Neutrophil (primary cell): ENCODE measurements around the gene COL15A1.

ENCODE experiments used
- H3K27ac ChIP-seq: fragments of 200-600 bp; sonication (generic); 2 replicates; pipeline ENCODE4 v1.5.1; 2016; ENCODE audit warnings: mild to moderate bottlenecking, moderate library complexity
- H3K27me3 ChIP-seq: fragments of 200-600 bp; sonication (generic); 2 replicates; pipeline ENCODE4 v1.6.0; 2016; ENCODE audit warnings: mild to moderate bottlenecking
- H3K36me3 ChIP-seq: fragments of 200-600 bp; sonication (generic); 2 replicates; pipeline ENCODE4 v1.5.1; 2017
- H3K4me1 ChIP-seq, 2 experiments: fragments of 200-600 bp in 1 of 2; sonication (generic) in 1 of 2; 1 replicate in 1 of 2; 2 replicates in 1 of 2; pipeline versions ENCODE4 v1.5.1 to v1.6.1; 2013 to 2016; ENCODE audit warnings: low read depth in 1 of 2, low read length in 1 of 2, mild to moderate bottlenecking in 1 of 2, moderate library complexity in 1 of 2; ENCODE audit not compliant: control insufficient read depth in 1 of 2, insufficient read depth in 1 of 2
- H3K4me3 ChIP-seq, 2 experiments: fragments of 200-600 bp in 1 of 2; sonication (generic) in 1 of 2; 1 replicate in 1 of 2; 2 replicates in 1 of 2; pipeline ENCODE4 v1.5.1; 2013 to 2016; ENCODE audit warnings: low read depth in 1 of 2, low read length in 1 of 2, mild to moderate bottlenecking in 1 of 2, moderate library complexity in 1 of 2
- H3K9me3 ChIP-seq: fragments of 200-600 bp; sonication (generic); 2 replicates; pipeline ENCODE4 v1.5.1; 2016
- CTCF ChIP-seq: fragments of 200-600 bp; sonication (generic); IDR thresholded peaks from 2 replicates; pipeline ENCODE4 v1.5.1; 2016; ENCODE audit warnings: antibody characterized with exemption

COL15A1 gene

GRCh38 chr9:99049641-99050040, 105.9 kb downstream of the COL15A1 start:
- peaks cover 0 to 4% of the 10 kb centered on the region in 2 experiments for H3K4me1 ChIP-seq
- H3K36me3 ChIP-seq, result no peaks in the 10 kb centered on the region
- no peak overlapping the region for H3K27ac ChIP-seq
- peaks cover 100% of the 10 kb centered on the region for H3K27me3 ChIP-seq
- TF ChIP-seq CTCF, result no peak
- no peaks in the 10 kb centered on the region for H3K9me3 ChIP-seq
- no peak overlapping the region for H3K4me3 ChIP-seq

DNA sequence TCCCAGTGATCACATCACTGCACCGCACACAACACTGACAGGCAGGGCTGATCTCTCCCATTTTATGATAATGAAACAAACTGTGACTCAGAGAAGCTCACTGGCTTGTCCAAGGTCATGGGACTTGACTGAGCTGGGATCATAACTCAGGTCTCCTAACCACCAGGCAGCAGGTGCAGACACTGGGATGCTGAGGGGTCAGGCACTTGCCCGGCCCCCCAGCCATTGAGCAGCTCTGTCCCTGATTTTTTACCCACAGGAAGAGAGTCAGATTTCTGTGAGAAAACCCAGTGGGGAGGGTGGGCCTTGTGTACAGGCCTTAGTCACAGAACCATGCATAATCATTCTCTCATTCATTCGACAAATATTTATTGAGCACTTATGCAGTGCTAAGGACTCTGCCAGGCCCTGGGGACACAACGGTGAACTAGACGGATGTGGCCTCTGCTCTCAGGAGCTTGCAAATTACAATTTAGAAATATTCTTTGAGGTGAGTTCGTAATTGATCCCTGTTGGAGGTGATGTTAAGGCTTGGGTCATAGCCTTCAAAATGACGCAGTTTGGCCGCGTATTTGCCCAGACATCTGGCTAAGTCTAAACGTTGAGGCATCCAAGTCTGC, 106.7 kb downstream of the COL15A1 start:
- Histone ChIP-seq H3K36me3 (no peaks in the 10 kb centered on the region), H3K27me3 (peaks cover 99% of the 10 kb centered on the region), H3K4me3 (no peak overlapping the region), H3K9me3 (no peaks in the 10 kb centered on the region), H3K4me1 (peaks cover 0 to 4% of the 10 kb centered on the region in 2 experiments), H3K27ac (no peak overlapping the region)
- no peak for TF ChIP-seq CTCF

DNA sequence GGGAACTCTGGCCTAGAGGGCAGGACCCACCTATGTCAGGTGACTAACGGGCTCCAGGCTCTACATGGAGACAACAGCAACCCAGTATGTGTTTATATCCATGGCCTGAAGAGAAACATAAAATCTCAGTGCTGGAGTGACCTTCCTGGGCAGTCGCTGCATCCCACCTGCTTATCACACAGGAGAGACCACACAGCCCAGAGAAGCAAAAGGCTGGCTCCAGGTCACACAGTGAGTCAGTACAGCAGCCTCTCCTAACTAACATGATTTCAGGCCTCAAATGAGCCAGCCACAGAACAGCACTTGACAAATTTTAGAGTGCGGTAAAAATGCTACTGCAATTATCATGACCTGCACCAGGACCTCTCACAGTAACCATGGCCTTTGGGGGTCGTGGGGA, 107.2 kb downstream of the COL15A1 start:
- H3K4me1 ChIP-seq, result peaks cover 0 to 4% of the 10 kb centered on the region in 2 experiments
- H3K27ac ChIP-seq, result no peak overlapping the region

GRCh38 chr9:99051406-99051805, 107.7 kb downstream of the COL15A1 start:
- TF ChIP-seq CTCF, result no peak
- Histone ChIP-seq H3K4me3 (no peak overlapping the region), H3K27ac (no peak overlapping the region), H3K4me1 (peaks cover 3 to 9% of the 10 kb centered on the region in 2 experiments), H3K27me3 (peaks cover 90% of the 10 kb centered on the region), H3K9me3 (no peaks in the 10 kb centered on the region), H3K36me3 (no peaks in the 10 kb centered on the region)

More for the DNA sequence above, 107.2 kb downstream of the COL15A1 start:
- no peak for TF ChIP-seq CTCF
- Histone ChIP-seq H3K36me3 (no peaks in the 10 kb centered on the region), H3K27me3 (peaks cover 95% of the 10 kb centered on the region), H3K4me3 (no peak overlapping the region), H3K9me3 (no peaks in the 10 kb centered on the region)

DNA sequence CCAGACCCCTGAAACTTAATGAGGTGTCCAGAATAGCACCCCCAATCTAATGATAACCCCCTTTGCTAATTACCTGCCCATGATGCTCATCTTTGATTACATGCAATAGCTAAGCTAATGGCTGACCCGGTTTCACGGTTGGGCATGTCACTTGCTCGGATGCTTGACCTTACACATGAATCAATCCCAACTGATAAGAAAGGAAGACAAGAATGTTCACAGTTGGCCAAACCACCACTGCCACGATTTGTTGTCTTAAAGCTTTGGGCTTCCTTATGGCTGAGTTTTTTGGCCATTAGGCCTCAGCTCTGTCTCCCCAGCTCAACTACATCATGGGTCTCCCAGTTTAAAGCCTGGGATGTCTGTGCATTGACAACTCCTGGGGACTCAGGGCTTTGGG, 108.1 kb downstream of the COL15A1 start:
- Histone ChIP-seq H3K9me3 (no peaks in the 10 kb centered on the region), H3K4me3 (no peak overlapping the region), H3K4me1 (peaks cover 8 to 13% of the 10 kb centered on the region in 2 experiments), H3K27me3 (peaks cover 86% of the 10 kb centered on the region), H3K27ac (no peak overlapping the region), H3K36me3 (no peaks in the 10 kb centered on the region)
- TF ChIP-seq CTCF, result no peak
